HG03469 (cell line): ENCODE measurements around the gene PCDH12.

Source experiments
- ATAC-seq: cut with Tn5 transposase; IDR thresholded peaks from one replicate; pipeline ENCODE4 v1.9.1; 2021; ENCODE audit warnings: mild to moderate bottlenecking, moderate library complexity, moderate number of reproducible peaks; ENCODE audit not compliant: unreplicated experiment

Gene PCDH12

GRCh38 chr5:141910271-141910673 lies 47.7 kb downstream of the PCDH12 start:
- ATAC-seq, result no peak

- no peak for ATAC-seq
Observed at GRCh38 chr5:141909212-141909611, 48.8 kb downstream of the PCDH12 start.

DNA sequence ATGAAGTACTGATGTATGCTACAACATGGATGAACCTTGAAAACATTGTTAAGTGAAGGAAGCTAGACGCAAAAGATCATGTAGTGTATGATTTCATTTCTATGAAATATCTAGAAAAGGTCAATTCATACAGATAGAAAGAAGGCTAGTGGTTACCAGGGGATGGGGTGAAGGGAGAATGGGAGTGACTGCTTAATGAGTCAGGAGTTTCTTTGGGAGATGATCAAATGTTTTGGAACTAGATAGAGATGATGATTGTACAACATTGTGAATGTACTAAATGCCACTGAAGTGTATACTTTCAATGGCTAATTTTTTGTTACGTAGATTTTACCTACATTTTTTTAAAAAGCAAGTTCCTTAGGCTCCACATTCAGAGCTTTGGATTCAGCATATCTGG lies 49.2 kb downstream of the PCDH12 start:
- ATAC-seq, result no peak

GRCh38 chr5:141906972-141907371 lies 51.0 kb downstream of the PCDH12 start:
- ATAC-seq, result no peak

DNA sequence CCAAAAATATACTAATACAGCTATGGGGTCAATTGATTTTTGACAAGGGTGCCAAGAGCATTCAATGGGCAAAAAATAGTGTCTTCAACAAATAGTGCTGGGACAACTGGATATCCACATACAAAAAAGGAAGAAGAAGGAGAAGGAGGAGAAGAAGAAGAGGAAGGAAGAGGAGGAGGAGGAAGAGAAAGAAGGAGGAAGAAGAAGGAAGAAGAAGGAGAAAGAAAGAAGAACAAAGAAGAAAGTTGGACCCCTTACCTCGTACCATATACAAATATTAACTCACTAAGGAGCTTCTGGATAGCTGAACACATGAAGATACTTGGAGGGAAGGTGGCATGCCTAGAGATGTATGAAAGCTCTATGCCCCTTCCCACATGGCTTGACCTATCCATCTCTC lies 51.5 kb downstream of the PCDH12 start:
- ATAC-seq, result no peak

DNA sequence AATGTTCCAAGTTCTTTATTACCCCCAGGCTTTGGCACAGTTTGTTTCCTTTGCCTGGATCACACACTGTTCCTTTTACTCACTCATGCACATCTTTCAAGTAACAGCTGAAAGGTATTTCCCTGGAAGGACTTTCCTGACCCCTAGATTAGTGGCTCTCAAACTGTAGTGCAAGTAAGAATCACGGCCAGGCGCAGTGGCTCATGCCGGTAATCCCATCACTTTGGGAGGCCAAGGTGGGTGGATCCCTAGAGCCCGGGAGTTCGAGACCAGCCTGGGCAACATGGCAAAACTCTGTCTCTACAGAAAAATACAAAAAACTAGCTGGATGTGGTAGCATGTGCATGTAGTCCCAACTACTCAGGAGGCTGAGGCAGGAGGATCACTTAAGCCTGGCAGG lies 53.5 kb downstream of the PCDH12 start:
- no peak for ATAC-seq

DNA sequence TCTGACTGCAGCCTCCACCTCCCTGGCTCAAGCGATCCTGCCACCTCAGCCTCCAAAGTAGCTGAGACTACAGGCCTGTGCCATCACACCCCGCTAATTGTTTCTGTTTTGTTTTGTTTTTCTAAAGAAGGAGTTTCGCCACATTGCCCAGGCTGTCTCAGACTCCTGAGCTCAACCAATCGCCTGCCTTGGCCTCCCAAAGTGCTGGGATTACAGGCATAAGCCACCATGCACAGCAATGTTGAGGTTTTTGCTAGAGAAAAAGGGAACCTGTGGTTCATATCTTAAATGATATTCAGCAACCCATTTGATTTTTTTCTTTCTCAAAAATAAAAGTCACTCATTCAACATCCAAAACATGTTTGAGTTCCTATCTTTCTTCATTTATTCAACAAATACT lies 54.7 kb downstream of the PCDH12 start:
- no peak for ATAC-seq

- ATAC-seq, result no peak
Observed at GRCh38 chr5:141902015-141902814, 55.8 kb downstream of the PCDH12 start.

DNA sequence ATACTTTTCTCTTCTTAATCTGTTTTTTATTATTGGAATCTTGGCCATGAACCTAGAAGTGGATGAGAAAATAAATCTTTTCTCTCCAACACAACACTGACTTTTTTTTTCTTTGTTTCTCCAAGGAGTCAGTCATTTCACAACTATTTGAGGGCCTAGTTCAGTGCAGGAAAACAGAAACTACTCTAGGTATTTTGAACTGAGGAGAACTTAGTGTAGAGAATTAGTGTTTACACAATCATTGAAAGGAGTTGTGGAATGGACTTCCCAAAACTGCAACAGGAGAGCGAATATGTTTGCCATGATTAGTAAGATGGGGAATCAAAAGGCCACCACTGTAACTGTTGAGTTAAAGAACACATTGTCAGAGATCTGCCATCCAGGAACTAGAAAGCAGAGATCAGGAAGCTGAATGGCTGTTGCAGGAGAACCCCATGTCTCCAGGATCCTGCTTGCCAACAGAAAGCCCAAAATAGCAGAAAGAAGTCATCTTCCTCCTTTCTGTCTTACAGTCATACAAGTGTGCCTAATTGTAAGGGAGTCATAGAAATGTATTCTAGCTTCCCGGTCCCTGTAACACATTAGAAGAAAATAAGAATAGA lies 59.5 kb downstream of the PCDH12 start:
- ATAC-seq, result no peak

- ATAC-seq, result no peak
Observed at GRCh38 chr5:141897425-141897824, 60.6 kb downstream of the PCDH12 start.
